Psoas muscle (tissue), 8 donors: ENCODE measurements around the gene GAGE10. TPM values are rescaled to one million over a fixed set of nuclear protein-coding genes. Genes with fewer than 3 reads are reported as not detected.

ENCODE experiments used
- ATAC-seq, 4 donors: fragments of 200-7000 bp; cut with Tn5 transposase; one replicate each; pipeline ENCODE4 v1.9.1; 2020; ENCODE audit warnings: moderate library complexity in 3 of 4, mild to moderate bottlenecking in 2 of 4
- DNase-seq, 2 donors: peaks; one replicate each; pipeline ENCODE4 v3.0.0-alpha.2; 2020
- H3K27ac ChIP-seq: fragments of 200-600 bp; one replicate; pipeline ENCODE4 v1.8.0; 2022
- H3K27me3 ChIP-seq, 3 donors: fragments of 200-600 bp in 1 of 3; one replicate each; pipeline versions ENCODE4 v1.6.1 to v1.8.0; 2013 to 2022; ENCODE audit warnings: low read length in 2 of 3, mild to moderate bottlenecking in 2 of 3, moderate library complexity in 1 of 3; ENCODE audit not compliant: insufficient read depth in 3 of 3
- H3K36me3 ChIP-seq, 2 donors: fragments of 200-600 bp in 1 of 2; one replicate each; pipeline versions ENCODE4 v1.6.1 to v1.8.0; 2013 to 2022; ENCODE audit warnings: low read depth in 1 of 2, mild to moderate bottlenecking in 1 of 2, moderate library complexity in 1 of 2; ENCODE audit not compliant: insufficient read depth in 1 of 2
- H3K4me1 ChIP-seq: fragments of 200-600 bp; one replicate; pipeline ENCODE4 v1.8.0; 2022
- H3K4me3 ChIP-seq: fragments of 200-600 bp; one replicate; pipeline ENCODE4 v1.8.0; 2022; ENCODE audit warnings: mild to moderate bottlenecking
- H3K9me3 ChIP-seq: fragments of 200-600 bp; one replicate; pipeline ENCODE4 v1.8.0; 2022
- CTCF ChIP-seq: fragments of 200-600 bp; IDR thresholded peaks from one replicate; pipeline ENCODE4 v1.8.0; 2022; ENCODE audit warnings: antibody characterized with exemption
- WGBS, 3 donors: extraction: QIAGEN DNeasy Blood & Tissue Kit; methylation state at CpG; one replicate each; pipeline versions ENCODE4 v1.1.6 to v1.1.7; 2013; 5-methylcytosine and 5-hydroxymethylcytosine counted together
- intact Hi-C, 2 donors: fragments of 100-400 bp; cut with DNase I; formaldehyde crosslinking; loops; one replicate each; pipeline versions ENCODE4 v1.11.0 to v1.14.2; 2022
- long read RNA-seq, 2 donors: library from polyadenylated mRNA; unstranded; transcript quantifications; one replicate each; pipeline ENCODE4 v2.0.0, GENCODE V29; 2021
- polyA plus RNA-seq, 3 donors: library from polyadenylated mRNA; stranded (reverse); fragments of 200-250 nt; gene quantifications; one replicate each; pipeline ENCODE4 v1.2.3, GENCODE V29; 2013
- total RNA-seq, 4 donors: library from RNA; stranded (reverse); fragmentation: NEBNext Ultra II Directional in 2 of 4; extraction: Animal tissue kit (Norgen Biotek cat#: 25700) in 2 of 4; gene quantifications; one replicate each; pipeline versions ENCODE4 v1.2.1 to v1.2.4, GENCODE V29; 2021 to 2023
- donor health status: healthy with polysubstance abuse.
- donor health status: DM: no; HTN: no; CAD: no; lungs with moderate emphysema.
- donor health status: Bipolar disorder and iron deficiency.
- donor health status: healthy.
- donor health status: DM: yes; HTN: yes; CAD: no.
- donor health status: DM: no; HTN: no; CAD: no.
- donor health status: DM: no; HTN: no; CAD: no.
- donor health status: DM: yes; HTN: yes; CAD: no.

GAGE10 gene
- total RNA-seq (not detected), polyA plus RNA-seq (not detected)
- long read RNA-seq, donor 1: 0 reads
- long read RNA-seq, donor 2: 0 reads

- Histone ChIP-seq H3K27ac (no peak within 1 kb of the TSS), H3K27me3 (no peaks in the 10 kb centered on the region), H3K9me3 (no peaks in the 10 kb centered on the region), H3K4me3 (no peak within 1 kb of the TSS), H3K4me1 (no peaks in the 10 kb centered on the region), H3K36me3 (no peaks in the 10 kb centered on the region)
- DNase-seq (no peak), ATAC-seq (no peak)
- TF ChIP-seq CTCF: no peak
- intact Hi-C loops: no loop called here
- 64 to 78% (median 77%) methylated on average over 8 to 15 of the region's 15 CpGs for WGBS, 3 donors
Measured at GRCh38 chrX:49303346-49303745, at the start of gene GAGE10. Gene GAGE10 (plus strand): TSS chrX:49303646. CDS start chrX:49304860, 1,214 bp downstream.

GRCh38 chrX:49254639-49255038 is 48.8 kb upstream of the GAGE10 start:
- DNase-seq (no peak), ATAC-seq (no peak)
- Histone ChIP-seq H3K4me3 (no peak overlapping the region), H3K27ac (no peak overlapping the region), H3K4me1 (no peaks in the 10 kb centered on the region), H3K9me3 (no peaks in the 10 kb centered on the region), H3K27me3 (peaks cover 0 to 5% (median 0%) of the 10 kb centered on the region in 3 donors), H3K36me3 (no peaks in the 10 kb centered on the region)
- 84 to 92% (median 90%) methylated on average over 7 of the region's 7 CpGs for WGBS, 3 donors
- no peak for TF ChIP-seq CTCF
- intact Hi-C loops: no loop called here

GRCh38 chrX:49256268-49256995 is 47.0 kb upstream of the GAGE10 start:
- DNase-seq (no peak), ATAC-seq (no peak)

GRCh38 chrX:49257074-49257790 is 46.2 kb upstream of the GAGE10 start:
- no peak overlapping the region for H3K4me3 ChIP-seq
- no peaks in the 10 kb centered on the region for H3K9me3 ChIP-seq
- H3K36me3 ChIP-seq: no peaks in the 10 kb centered on the region
- 75 to 87% (median 79%) methylated on average over 11 to 14 of the region's 14 CpGs for WGBS, 3 donors
- H3K4me1 ChIP-seq: no peaks in the 10 kb centered on the region
- intact Hi-C loops: no loop called here
- peaks cover 0 to 5% (median 0%) of the 10 kb centered on the region in 3 donors for H3K27me3 ChIP-seq
- DNase-seq (no peak), ATAC-seq (no peak)
- no peak for TF ChIP-seq CTCF
- H3K27ac ChIP-seq: no peak overlapping the region

More at GRCh38 chrX:49256268-49256995, 47.0 kb upstream of the GAGE10 start:
- Histone ChIP-seq H3K4me1 (no peaks in the 10 kb centered on the region), H3K36me3 (no peaks in the 10 kb centered on the region), H3K9me3 (no peaks in the 10 kb centered on the region), H3K27ac (no peak overlapping the region), H3K27me3 (peaks cover 0 to 5% (median 0%) of the 10 kb centered on the region in 3 donors), H3K4me3 (no peak overlapping the region)
- no peak for TF ChIP-seq CTCF
- 64 to 85% (median 82%) methylated on average over 7 to 9 of the region's 9 CpGs for WGBS, 3 donors
- intact Hi-C loops: no loop called here
